HL-60 (cell line): ENCODE data around the gene AVEN.

Source experiments
- DNase-seq, 2 experiments: peaks; one replicate each; pipeline ENCODE4 v3.0.0-alpha.2; 2010 to 2020; ENCODE audit warnings: low read depth in 1 of 2, low spot score in 1 of 2
- H3K27ac ChIP-seq: fragments of 250-450 bp; sonication (Bioruptor Pico); replicated peaks from 2 replicates; pipeline ENCODE4 v1.5.1; 2020; ENCODE audit warnings: mild to moderate bottlenecking, moderate library complexity
- H3K27me3 ChIP-seq: fragments of 250-450 bp; sonication (Bioruptor Pico); 2 replicates; pipeline ENCODE4 v1.5.1; 2021; ENCODE audit warnings: mild to moderate bottlenecking, moderate library complexity; ENCODE audit not compliant: insufficient read depth, poor library complexity, severe bottlenecking
- H3K4me3 ChIP-seq: replicated peaks from 2 replicates; pipeline ENCODE4 v1.5.1; 2011; ENCODE audit warnings: mild to moderate bottlenecking, control low read depth, low read length; ENCODE audit not compliant: insufficient read depth
- CTCF ChIP-seq: IDR thresholded peaks from one replicate; pipeline ENCODE4 v1.5.1; 2011; ENCODE audit warnings: low read length, control low read depth, inconsistent platforms; ENCODE audit not compliant: insufficient read depth
- GABPA ChIP-seq: IDR thresholded peaks from 2 replicates; pipeline ENCODE4 v1.6.1; 2012; ENCODE audit warnings: low read depth
- POLR2AphosphoS5 ChIP-seq: IDR thresholded peaks from 2 replicates; pipeline ENCODE4 v1.6.1; 2012; ENCODE audit warnings: low read depth
- REST ChIP-seq: IDR thresholded peaks from 2 replicates; pipeline ENCODE4 v1.6.1; 2012; ENCODE audit warnings: low read depth; ENCODE audit not compliant: insufficient replicate concordance
- SPI1 ChIP-seq: IDR thresholded peaks from 2 replicates; pipeline ENCODE4 v1.6.1; 2012; ENCODE audit warnings: low read depth, mild to moderate bottlenecking, borderline replicate concordance

AVEN gene

GRCh38 chr15:33846862-33847261, 192.1 kb downstream of the AVEN start:
- H3K27ac ChIP-seq, result no peak overlapping the region
- no peak overlapping the region for H3K4me3 ChIP-seq
- DNase-seq, result no peak
- H3K27me3 ChIP-seq, result no peaks in the 10 kb centered on the region
- TF ChIP-seq POLR2AphosphoS5 (no peak), SPI1 (no peak), REST (no peak), CTCF (no peak), GABPA (no peak)

GRCh38 chr15:33846142-33846541, 192.9 kb downstream of the AVEN start:
- no peak overlapping the region for H3K27ac ChIP-seq
- H3K27me3 ChIP-seq, result no peaks in the 10 kb centered on the region
- TF ChIP-seq SPI1 (no peak), POLR2AphosphoS5 (no peak), REST (no peak), GABPA (no peak), CTCF (no peak)
- no peak overlapping the region for H3K4me3 ChIP-seq
- DNase-seq, result no peak

- Histone ChIP-seq H3K27ac (no peak overlapping the region), H3K27me3 (no peaks in the 10 kb centered on the region), H3K4me3 (no peak overlapping the region)
- DNase-seq, result no peak
- TF ChIP-seq CTCF (no peak), SPI1 (no peak), POLR2AphosphoS5 (no peak), GABPA (no peak), REST (no peak)
These were observed 194.4 kb downstream of the AVEN start for GRCh38 chr15:33844597-33844996.
